ENCODE data around the gene IFNGR1. TPM values are rescaled to one million over a fixed set of nuclear protein-coding genes. Genes with fewer than 3 reads are reported as not detected.
"Not testable (repeated sequence)": the region's sequence is repeated elsewhere in the genome, so short reads cannot be mapped to it uniquely, and the experiment has no call there.

IFNGR1 gene
- total and polyA plus RNA-seq, 4 donors: 46.1 to 82.8 (median 62.0) TPM

GRCh38 chr6:137218473-137218916, 690 bp downstream of the IFNGR1 start:
- Histone ChIP-seq H3K27me3 (ENCODE audit: control insufficient read depth in 1 of 2, insufficient read depth in 2 of 2, low read length in 1 of 2) (no peaks in the 10 kb centered on the region), H3K9me3 (ENCODE audit: control insufficient read depth, low read length) (no peaks in the 10 kb centered on the region), H3K27ac (ENCODE audit: low read depth in 1 of 2, low read length in 2 of 2) (peak overlapping the region; percentile 64 to 93), H3K4me3 (ENCODE audit: low read length in 2 of 2) (peak overlapping the region; percentile 84 to 92), H3K36me3 (ENCODE audit: control insufficient read depth in 1 of 2, insufficient read depth in 2 of 2, low read length in 1 of 2) (no peaks in the 10 kb centered on the region), H3K4me1 (ENCODE audit: control insufficient read depth in 1 of 2, insufficient read depth in 2 of 2, low read length in 2 of 2) (peaks cover 3 to 28% of the 10 kb centered on the region in 2 donors)
- DNase-seq (peak in 1 of 2 donors; percentile 48), ATAC-seq (ENCODE audit: low FRiP score) (peak; percentile 79)
- 0 to 1% methylated on average over 13 of the region's 13 CpGs for WGBS, 2 donors
- intact Hi-C loops (cut with DNase I): loop anchor here (10.0 kb wide), 3 partner anchors 394 to 646 kb away; partner anchors contain the start of genes PEX7 (in 1 of the 2) and TNFAIP3 (in 1 of the 2)

- DNase-seq (peak; percentile 28 to 51), ATAC-seq (ENCODE audit: low FRiP score) (no peak)
- intact Hi-C loops (cut with DNase I): loop anchor here (10.0 kb wide), 3 partner anchors 393 to 647 kb away; partner anchors contain the start of genes PEX7 (in 1 of the 2) and TNFAIP3 (in 1 of the 2)
These were observed 1.2 kb downstream of the IFNGR1 start for GRCh38 chr6:137217801-137218472.

DNA sequence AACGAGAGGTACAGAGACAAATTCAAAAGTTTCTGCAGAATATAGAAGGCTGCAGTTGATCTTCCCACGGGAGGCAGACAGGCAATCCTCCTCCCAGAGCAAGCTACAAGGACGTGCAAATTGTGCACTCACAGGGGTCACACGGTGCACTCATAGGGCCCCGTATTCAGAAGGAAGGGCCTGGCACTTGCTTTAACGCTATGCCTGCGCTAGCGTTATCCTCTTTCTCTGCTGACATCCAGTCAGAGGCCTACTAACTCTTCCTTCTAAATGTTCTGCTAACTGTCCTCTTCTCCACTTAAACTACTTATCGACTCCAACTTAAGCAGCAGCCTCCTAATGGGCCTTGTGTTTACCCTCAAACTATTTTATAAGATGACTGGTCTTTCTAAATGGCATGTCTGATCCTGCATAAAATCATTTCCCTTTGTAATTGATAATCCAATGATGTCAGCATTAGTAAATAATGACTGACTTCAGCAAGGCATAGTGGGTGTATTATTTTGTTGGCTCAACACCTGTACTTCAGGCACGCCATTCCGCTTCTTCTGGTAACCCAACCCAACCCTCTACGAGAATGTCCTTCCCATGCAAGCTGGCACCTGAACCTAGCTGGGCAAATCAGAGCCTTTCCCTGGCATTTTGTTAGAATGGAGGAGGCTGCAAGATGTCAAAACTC, 2.2 kb downstream of the IFNGR1 start:
- Histone ChIP-seq H3K27me3 (ENCODE audit: control insufficient read depth in 1 of 2, insufficient read depth in 2 of 2, low read length in 1 of 2) (no peaks in the 10 kb centered on the region), H3K36me3 (ENCODE audit: control insufficient read depth in 1 of 2, insufficient read depth in 2 of 2, low read length in 1 of 2) (no peaks in the 10 kb centered on the region), H3K9me3 (ENCODE audit: control insufficient read depth, low read length) (no peaks in the 10 kb centered on the region), H3K27ac (ENCODE audit: low read depth in 1 of 2, low read length in 2 of 2) (peak overlapping the region in 1 of 2 donors; percentile 32), H3K4me1 (ENCODE audit: control insufficient read depth in 1 of 2, insufficient read depth in 2 of 2, low read length in 2 of 2) (peaks cover 5 to 22% of the 10 kb centered on the region in 2 donors), H3K4me3 (ENCODE audit: low read length in 2 of 2) (peak overlapping the region in 1 of 2 donors; percentile 92)
- DNase-seq: no peak
- 40 to 54% methylated on average over 12 of the region's 12 CpGs for WGBS, 2 donors
- intact Hi-C loops (cut with DNase I): loop anchor here (10.0 kb wide), 3 partner anchors 392 to 648 kb away; partner anchors contain the start of genes PEX7 (in 1 of the 2) and TNFAIP3 (in 1 of the 2)
- no peak for ATAC-seq (ENCODE audit: low FRiP score)

More at GRCh38 chr6:137217801-137218472, 1.2 kb downstream of the IFNGR1 start:
- H3K4me1 ChIP-seq (ENCODE audit: control insufficient read depth in 1 of 2, insufficient read depth in 2 of 2, low read length in 2 of 2): peaks cover 3 to 27% of the 10 kb centered on the region in 2 donors
- no peaks in the 10 kb centered on the region for H3K36me3 ChIP-seq (ENCODE audit: control insufficient read depth in 1 of 2, insufficient read depth in 2 of 2, low read length in 1 of 2)
- WGBS, 2 donors: 14 to 16% methylated on average over 12 of the region's 12 CpGs
- no peaks in the 10 kb centered on the region for H3K27me3 ChIP-seq (ENCODE audit: control insufficient read depth in 1 of 2, insufficient read depth in 2 of 2, low read length in 1 of 2)
- peak overlapping the region; percentile 64 to 93 for H3K27ac ChIP-seq (ENCODE audit: low read depth in 1 of 2, low read length in 2 of 2)
- H3K9me3 ChIP-seq (ENCODE audit: control insufficient read depth, low read length): no peaks in the 10 kb centered on the region
- peak overlapping the region; percentile 84 to 92 for H3K4me3 ChIP-seq (ENCODE audit: low read length in 2 of 2)

GRCh38 chr6:137216106-137216505, 3.1 kb downstream of the IFNGR1 start:
- no peak overlapping the region for H3K4me3 ChIP-seq (ENCODE audit: low read length in 2 of 2)
- no peak overlapping the region for H3K27ac ChIP-seq (ENCODE audit: low read depth in 1 of 2, low read length in 2 of 2)
- DNase-seq (no peak), ATAC-seq (ENCODE audit: low FRiP score) (no peak)
- H3K9me3 ChIP-seq (ENCODE audit: control insufficient read depth, low read length): no peaks in the 10 kb centered on the region
- no peaks in the 10 kb centered on the region for H3K27me3 ChIP-seq (ENCODE audit: control insufficient read depth in 1 of 2, insufficient read depth in 2 of 2, low read length in 1 of 2)
- H3K36me3 ChIP-seq (ENCODE audit: control insufficient read depth in 1 of 2, insufficient read depth in 2 of 2, low read length in 1 of 2): no peaks in the 10 kb centered on the region
- intact Hi-C loops (cut with DNase I): loop anchor here (10.0 kb wide), 3 partner anchors 391 to 649 kb away; partner anchors contain the start of genes PEX7 (in 1 of the 2) and TNFAIP3 (in 1 of the 2)
- peaks cover 5 to 24% of the 10 kb centered on the region in 2 donors for H3K4me1 ChIP-seq (ENCODE audit: control insufficient read depth in 1 of 2, insufficient read depth in 2 of 2, low read length in 2 of 2)

DNA sequence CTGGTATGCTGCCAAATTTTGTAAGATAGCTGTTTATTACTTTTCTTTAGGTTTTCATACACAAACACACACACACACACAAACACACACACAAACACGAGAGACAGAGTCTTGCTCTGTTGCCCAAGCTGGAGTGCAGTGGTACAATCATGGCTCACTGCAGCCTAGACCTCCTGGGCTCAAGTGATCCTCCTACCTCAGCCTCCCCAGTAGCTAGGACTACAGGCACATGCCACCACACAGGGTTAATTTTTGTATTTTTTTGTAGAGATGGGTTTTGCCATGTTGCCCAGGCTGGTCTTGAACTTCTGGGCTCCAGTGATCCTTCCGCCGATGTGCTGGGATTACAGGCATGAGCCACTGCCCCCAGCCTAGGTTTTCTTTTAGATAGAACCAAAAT, 3.6 kb downstream of the IFNGR1 start:
- 84 to 87% methylated on average over 3 of the region's 3 CpGs for WGBS, 2 donors
- H3K27me3 ChIP-seq (ENCODE audit: control insufficient read depth in 1 of 2, insufficient read depth in 2 of 2, low read length in 1 of 2); H3K4me3 ChIP-seq (ENCODE audit: low read length in 2 of 2); DNase-seq; H3K9me3 ChIP-seq (ENCODE audit: control insufficient read depth, low read length); H3K27ac ChIP-seq (ENCODE audit: low read depth in 1 of 2, low read length in 2 of 2); H3K36me3 ChIP-seq (ENCODE audit: control insufficient read depth in 1 of 2, insufficient read depth in 2 of 2, low read length in 1 of 2); ATAC-seq (ENCODE audit: low FRiP score): not testable (repeated sequence)
- peaks cover 8 to 24% of the 10 kb centered on the region in 2 donors for H3K4me1 ChIP-seq (ENCODE audit: control insufficient read depth in 1 of 2, insufficient read depth in 2 of 2, low read length in 2 of 2)
- intact Hi-C loops (cut with DNase I): loop anchor here (10.0 kb wide), 3 partner anchors 391 to 649 kb away; partner anchors contain the start of genes PEX7 (in 1 of the 2) and TNFAIP3 (in 1 of the 2)

DNA sequence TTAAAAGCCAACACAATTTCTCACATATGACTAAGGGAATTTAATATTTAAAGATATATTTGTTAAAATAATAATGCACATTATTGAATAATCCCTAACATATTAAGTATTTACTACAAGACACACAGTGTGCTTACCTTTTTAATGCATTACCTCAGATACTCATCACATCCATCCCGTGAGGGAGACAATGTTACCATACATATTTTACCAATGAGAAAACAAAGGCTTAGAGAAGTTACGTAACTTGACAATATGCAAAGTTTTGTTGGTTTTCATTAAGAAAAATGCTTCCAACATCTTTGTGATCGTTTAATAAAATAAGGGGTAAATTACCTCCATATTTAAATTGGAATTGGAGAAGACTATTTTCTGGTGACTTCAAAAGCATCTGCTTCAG, 4.3 kb downstream of the IFNGR1 start:
- DNase-seq (no peak), ATAC-seq (ENCODE audit: low FRiP score) (no peak)
- Histone ChIP-seq H3K9me3 (ENCODE audit: control insufficient read depth, low read length) (no peaks in the 10 kb centered on the region), H3K36me3 (ENCODE audit: control insufficient read depth in 1 of 2, insufficient read depth in 2 of 2, low read length in 1 of 2) (no peaks in the 10 kb centered on the region), H3K27me3 (ENCODE audit: control insufficient read depth in 1 of 2, insufficient read depth in 2 of 2, low read length in 1 of 2) (no peaks in the 10 kb centered on the region), H3K4me3 (ENCODE audit: low read length in 2 of 2) (no peak overlapping the region), H3K4me1 (ENCODE audit: control insufficient read depth in 1 of 2, insufficient read depth in 2 of 2, low read length in 2 of 2) (peaks cover 8 to 24% of the 10 kb centered on the region in 2 donors), H3K27ac (ENCODE audit: low read depth in 1 of 2, low read length in 2 of 2) (no peak overlapping the region)
- intact Hi-C loops (cut with DNase I): loop anchor here (10.0 kb wide), 3 partner anchors 390 to 650 kb away; partner anchors contain the start of genes PEX7 (in 1 of the 2) and TNFAIP3 (in 1 of the 2)
- WGBS, 2 donors: 80% methylated on average over 3 of the region's 3 CpGs

DNA sequence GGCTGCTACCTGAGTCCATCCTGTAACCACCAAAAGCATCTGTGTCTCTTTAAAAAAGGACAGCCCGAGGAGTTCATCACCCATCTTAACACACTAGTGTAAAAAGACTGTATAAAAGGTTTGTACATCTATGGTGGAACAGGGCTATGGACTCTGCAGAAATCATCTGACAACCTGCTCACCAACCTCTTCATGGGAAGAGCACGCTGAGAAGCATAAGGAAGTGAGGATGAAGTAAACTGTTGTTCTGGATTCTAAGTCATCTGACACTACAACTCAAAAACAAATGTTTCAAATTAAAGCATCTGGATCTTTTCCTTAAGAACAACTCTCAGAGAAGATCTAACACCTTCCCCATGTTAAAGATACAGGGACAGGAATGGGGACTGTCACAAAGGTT, 5.4 kb downstream of the IFNGR1 start:
- H3K36me3 ChIP-seq (ENCODE audit: control insufficient read depth in 1 of 2, insufficient read depth in 2 of 2, low read length in 1 of 2): no peaks in the 10 kb centered on the region
- no peaks in the 10 kb centered on the region for H3K27me3 ChIP-seq (ENCODE audit: control insufficient read depth in 1 of 2, insufficient read depth in 2 of 2, low read length in 1 of 2)
- peaks cover 9 to 24% of the 10 kb centered on the region in 2 donors for H3K4me1 ChIP-seq (ENCODE audit: control insufficient read depth in 1 of 2, insufficient read depth in 2 of 2, low read length in 2 of 2)
- H3K4me3 ChIP-seq (ENCODE audit: low read length in 2 of 2): peak overlapping the region; percentile 14 to 21
- 47 to 60% methylated on average over 2 of the region's 2 CpGs for WGBS, 2 donors
- intact Hi-C loops (cut with DNase I): loop anchor here (10.0 kb wide), 3 partner anchors 389 to 651 kb away; partner anchors contain the start of genes PEX7 (in 1 of the 2) and TNFAIP3 (in 1 of the 2)
- DNase-seq: no peak
- H3K9me3 ChIP-seq (ENCODE audit: control insufficient read depth, low read length): no peaks in the 10 kb centered on the region
- peak overlapping the region in 1 of 2 donors; percentile 10 for H3K27ac ChIP-seq (ENCODE audit: low read depth in 1 of 2, low read length in 2 of 2)
- ATAC-seq (ENCODE audit: low FRiP score): no peak

DNA sequence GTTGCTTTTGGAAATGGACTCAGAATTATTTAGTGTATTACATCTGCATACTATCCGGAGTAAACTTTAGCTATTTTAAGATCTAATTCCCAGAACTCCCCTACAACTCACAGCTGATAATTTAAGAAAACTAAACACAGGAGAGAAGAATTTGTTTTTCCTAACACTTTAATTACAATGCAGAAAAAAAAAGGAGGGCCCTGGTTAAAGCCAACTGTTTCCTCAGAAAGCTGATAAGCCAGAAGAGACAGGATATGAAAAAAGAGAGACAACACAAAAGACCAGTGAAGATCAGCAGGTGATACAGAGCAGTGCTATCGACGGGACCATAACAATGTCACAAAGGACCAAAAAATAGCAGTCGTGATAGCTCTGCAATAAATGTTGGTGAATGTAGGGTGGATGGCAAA, 5.8 kb downstream of the IFNGR1 start:
- Histone ChIP-seq H3K9me3 (ENCODE audit: control insufficient read depth, low read length) (no peaks in the 10 kb centered on the region), H3K27ac (ENCODE audit: low read depth in 1 of 2, low read length in 2 of 2) (peak overlapping the region in 1 of 2 donors; percentile 10), H3K4me1 (ENCODE audit: control insufficient read depth in 1 of 2, insufficient read depth in 2 of 2, low read length in 2 of 2) (peaks cover 9 to 24% of the 10 kb centered on the region in 2 donors), H3K27me3 (ENCODE audit: control insufficient read depth in 1 of 2, insufficient read depth in 2 of 2, low read length in 1 of 2) (no peaks in the 10 kb centered on the region), H3K4me3 (ENCODE audit: low read length in 2 of 2) (peak overlapping the region; percentile 14 to 21), H3K36me3 (ENCODE audit: control insufficient read depth in 1 of 2, insufficient read depth in 2 of 2, low read length in 1 of 2) (no peaks in the 10 kb centered on the region)
- no peak for DNase-seq
- no peak for ATAC-seq (ENCODE audit: low FRiP score)
- 6 to 12% methylated on average over 4 of the region's 4 CpGs for WGBS, 2 donors
- intact Hi-C loops (cut with DNase I): loop anchor here (10.0 kb wide), 3 partner anchors 389 to 651 kb away; partner anchors contain the start of genes PEX7 (in 1 of the 2) and TNFAIP3 (in 1 of the 2)
